HG03139 (cell line): ENCODE data around the gene PRR13.
"Not testable (repeated sequence)": the region's sequence is repeated elsewhere in the genome, so short reads cannot be mapped to it uniquely, and the experiment has no call there.

Source experiments
- ATAC-seq: cut with Tn5 transposase; IDR thresholded peaks from one replicate; pipeline ENCODE4 v1.9.1; 2021; ENCODE audit not compliant: unreplicated experiment

PRR13 gene

DNA sequence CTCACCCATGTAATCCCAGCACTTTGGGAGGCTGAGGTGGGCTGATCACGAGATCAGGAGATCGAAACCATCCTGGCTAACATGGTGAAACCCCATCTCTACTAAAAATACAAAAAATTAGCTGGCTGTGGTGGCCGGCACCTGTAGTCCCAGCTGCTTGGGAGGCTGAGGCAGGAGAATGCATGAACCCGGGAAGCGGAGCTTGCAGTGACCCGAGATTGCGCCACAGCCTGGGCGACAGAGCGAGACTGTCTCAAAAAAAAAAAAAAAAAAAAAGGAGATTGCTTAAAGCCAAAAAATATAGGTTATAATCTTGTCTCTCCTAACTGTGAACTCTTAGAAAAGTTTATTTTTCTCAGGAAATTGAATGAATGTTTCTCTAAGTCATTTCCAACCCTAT, 6.2 kb upstream of the PRR13 start:
- not testable (repeated sequence) for ATAC-seq

GRCh38 chr12:53439582-53439981, 2.0 kb upstream of the PRR13 start:
- not testable (repeated sequence) for ATAC-seq

DNA sequence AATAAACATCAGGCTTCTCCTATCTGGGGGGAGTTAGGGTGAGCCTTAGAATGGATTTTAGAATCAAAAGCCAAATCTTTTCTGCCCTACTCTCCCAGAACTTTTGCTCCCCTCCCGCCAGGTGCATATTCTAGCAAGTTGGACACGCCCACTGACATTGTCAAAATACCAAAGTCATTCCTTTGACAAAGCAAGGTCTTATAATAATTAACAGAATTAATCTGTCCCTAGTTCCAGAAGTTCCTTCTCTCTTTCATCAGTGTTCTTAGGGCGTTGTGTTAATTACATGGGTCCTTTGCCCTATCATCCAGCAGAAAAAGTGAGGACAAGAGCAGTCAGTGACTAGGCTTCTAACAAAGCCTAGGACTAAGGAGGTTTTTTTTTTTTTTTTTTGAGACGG, 2.4 kb downstream of the PRR13 start:
- ATAC-seq: no peak

DNA sequence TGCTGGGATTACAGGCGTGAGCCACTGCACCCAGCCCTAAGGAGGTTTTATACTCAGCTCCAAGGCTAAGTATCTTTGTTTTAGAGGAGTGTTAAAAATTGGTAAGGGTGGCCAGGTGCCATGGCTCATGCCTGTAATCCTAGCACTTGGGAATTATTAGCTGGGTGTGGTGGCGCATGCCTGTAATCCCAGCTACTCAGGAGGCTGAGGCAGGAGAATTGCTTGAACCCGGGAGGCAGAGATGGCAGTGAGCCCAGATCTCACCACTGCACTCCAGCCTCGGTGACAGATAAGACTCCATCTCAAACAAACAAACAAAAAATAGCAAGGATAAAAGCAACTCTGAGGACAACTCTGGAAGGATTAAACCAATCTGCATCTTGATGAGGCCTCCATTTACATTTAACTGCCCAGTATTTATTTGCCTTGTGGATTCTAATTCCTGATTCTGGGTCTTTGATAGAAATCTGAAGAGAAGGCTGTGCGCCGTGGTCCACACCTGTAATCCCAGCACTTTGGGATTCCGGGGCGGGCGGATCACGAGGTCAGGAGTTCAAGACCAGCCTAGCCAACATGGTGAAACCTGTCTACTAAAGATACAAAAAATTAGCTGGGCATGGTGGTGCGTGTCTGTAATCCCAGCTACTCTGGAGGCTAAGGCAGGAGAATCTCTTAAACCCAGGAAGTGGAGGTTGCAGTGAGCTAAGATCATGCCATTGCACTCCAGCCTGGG, 3.2 kb downstream of the PRR13 start:
- ATAC-seq: not testable (repeated sequence)

DNA sequence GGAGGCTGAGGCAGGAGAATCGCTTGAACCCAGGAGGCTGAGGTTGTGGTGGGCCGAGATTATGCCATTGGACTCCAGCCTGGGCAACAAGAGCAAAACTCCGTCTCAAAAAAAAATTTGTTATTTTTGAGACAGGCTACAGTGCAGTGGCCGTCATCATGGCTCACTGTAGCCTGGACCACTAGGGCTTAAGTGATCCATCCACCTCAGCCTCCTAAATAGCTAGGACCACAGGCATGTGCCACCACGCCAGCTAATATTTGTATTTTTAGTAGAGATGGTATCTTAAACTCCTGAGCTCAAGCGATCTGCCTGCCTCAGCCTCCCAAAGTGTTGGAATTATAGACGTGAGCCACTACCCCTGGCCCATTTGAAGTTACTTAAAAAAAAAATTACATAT, 9.4 kb downstream of the PRR13 start:
- ATAC-seq: no peak

- peak; percentile 95 for ATAC-seq
These were observed 10.2 kb downstream of the PRR13 start, which contains the start of gene PCBP2 for GRCh38 chr12:53451661-53452158. PCBP2 (plus strand) TSS chr12:53452102; CDS start chr12:53454801, 2,699 bp downstream.

GRCh38 chr12:53452159-53453077, 10.9 kb downstream of the PRR13 start:
- ATAC-seq: peak; percentile 21

DNA sequence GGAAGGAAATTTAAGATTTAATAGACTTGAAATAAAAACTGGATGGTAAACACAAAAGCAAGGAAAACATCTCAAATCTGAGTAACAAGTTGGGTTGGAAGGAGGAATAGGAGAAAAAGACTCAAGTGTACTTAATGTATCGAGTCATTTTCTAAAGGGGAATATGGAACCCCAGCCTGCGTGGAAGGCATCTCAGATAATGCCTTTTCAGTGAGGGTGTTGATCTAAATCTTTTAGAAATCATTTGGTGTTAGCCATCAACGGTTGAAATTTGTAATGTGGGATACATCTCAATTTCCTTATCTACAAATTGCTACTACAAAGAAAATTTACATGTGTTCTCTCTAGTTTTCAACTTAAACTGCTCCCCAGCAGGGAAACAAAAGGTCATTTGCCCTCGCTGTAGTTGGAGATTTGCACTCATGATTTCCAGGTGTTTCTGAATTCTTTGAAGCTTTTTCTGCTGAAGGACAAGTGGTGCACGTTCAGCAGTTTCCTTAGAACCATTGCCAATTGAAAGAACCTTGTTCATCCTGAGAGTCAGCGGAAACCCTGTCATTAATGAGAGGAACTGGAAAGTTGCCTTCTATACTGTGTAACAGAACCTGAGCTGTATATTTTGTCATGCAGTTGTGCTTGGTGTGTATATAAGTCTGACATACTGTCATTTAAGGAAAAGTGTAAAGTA, 12.6 kb downstream of the PRR13 start:
- ATAC-seq: no peak

DNA sequence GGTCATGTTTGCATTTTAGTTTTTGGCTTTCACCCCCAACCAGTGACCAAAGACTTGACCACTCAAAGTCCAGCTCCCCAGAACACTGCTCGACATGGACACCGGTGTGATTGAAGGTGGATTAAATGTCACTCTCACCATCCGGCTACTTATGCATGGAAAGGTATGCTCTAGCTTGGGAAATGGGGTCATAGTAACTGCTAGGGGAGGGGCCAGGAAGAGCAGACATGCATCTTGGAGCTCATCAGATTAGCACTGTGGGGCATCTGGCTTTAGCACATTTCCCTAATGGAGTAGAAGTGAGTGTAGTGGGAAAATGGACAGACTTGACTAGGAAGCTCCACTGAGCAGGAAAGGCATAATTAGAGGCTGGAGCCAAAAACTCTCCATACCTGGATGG, 13.2 kb downstream of the PRR13 start:
- ATAC-seq: no peak

DNA sequence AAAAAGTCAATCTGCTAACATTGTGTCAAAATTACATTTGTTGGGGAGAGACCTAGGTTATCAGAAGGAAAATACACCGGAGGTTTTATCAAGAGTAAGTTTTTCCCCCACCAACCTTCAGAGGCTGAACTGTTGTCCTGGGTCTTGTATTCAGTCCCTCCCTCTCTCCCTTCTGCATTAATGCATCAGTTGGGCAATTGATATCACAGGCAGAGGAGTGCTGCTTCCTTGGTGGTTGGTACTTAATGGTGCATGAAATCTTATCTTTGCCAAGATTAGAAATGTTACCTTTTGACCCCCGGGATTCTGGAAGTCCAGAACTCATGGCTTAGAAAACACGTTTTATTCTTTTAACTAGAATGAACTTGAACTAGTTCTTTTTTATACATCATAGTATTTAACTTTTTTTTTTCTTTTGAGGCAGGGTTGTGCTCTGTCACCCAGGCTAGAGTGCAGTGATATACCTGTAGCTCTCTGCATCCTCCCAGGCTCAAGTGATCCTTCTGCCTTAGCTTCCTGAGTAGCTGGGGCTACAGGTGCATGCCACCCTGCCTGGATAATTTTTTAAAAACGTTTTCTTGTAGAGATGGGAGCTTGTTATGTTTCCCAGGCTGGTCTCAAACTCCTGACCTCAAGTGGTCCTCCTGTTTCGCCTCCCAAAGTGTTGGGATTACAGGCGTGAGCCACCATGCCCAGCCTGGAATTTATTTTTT, 15.3 kb downstream of the PRR13 start:
- ATAC-seq: no peak

DNA sequence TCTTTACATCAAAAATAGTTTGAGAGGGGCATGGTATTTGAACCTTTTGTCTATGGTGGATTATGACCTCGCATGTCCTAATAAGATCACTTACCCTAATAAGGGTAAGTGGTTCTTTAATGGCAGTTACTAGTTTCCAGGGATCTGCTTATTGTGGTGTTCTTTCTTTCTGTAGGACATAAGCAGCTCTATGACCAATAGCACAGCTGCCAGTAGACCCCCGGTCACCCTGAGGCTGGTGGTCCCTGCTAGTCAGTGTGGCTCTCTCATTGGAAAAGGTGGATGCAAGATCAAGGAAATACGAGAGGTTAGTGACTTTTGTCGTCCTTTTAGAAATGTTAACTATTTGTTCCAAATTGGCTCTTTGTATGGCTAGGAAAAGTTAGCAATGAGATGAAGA, 17.6 kb downstream of the PRR13 start:
- no peak for ATAC-seq

GRCh38 chr12:53461059-53461458, 19.5 kb downstream of the PRR13 start:
- ATAC-seq: no peak

DNA sequence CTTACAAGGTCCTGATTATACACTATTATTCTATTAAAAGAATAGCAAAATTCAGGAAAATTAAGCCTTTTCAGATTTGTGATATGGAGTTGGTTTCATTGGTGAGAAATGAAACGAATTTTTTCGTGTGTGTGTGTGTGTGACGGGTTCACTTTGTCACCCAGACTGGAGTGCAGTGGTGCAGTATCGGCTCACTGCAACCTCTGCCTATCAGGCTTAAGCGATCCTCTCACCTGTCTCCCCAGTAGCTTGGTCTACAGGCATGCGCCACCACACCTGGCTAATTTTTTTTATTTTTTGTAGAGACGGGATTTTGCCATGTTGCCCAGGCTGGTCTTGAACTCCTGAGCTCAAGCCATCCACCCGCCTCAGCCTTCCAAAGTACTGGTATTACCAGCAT, 20.1 kb downstream of the PRR13 start:
- no peak for ATAC-seq

DNA sequence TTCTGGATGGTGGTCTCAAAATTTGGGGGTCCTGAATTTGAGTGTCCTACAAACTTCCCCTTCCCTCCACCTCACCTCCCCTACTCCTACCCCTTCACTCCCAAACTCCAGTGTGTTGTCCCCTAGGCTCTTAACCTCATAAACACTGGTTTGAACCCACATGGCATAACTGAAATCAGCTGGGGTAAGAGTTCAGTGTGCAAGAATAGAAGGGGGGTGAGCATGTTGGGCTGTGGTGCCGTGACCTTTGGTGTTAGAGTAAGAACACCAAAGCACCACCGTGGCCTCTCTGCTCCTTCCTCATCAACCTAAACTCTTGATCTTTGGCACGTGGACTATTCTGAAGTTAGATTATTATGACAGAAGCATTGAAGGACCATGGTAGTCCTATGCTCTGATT, 21.4 kb downstream of the PRR13 start:
- no peak for ATAC-seq

GRCh38 chr12:53463802-53464560, 22.4 kb downstream of the PRR13 start:
- no peak for ATAC-seq

DNA sequence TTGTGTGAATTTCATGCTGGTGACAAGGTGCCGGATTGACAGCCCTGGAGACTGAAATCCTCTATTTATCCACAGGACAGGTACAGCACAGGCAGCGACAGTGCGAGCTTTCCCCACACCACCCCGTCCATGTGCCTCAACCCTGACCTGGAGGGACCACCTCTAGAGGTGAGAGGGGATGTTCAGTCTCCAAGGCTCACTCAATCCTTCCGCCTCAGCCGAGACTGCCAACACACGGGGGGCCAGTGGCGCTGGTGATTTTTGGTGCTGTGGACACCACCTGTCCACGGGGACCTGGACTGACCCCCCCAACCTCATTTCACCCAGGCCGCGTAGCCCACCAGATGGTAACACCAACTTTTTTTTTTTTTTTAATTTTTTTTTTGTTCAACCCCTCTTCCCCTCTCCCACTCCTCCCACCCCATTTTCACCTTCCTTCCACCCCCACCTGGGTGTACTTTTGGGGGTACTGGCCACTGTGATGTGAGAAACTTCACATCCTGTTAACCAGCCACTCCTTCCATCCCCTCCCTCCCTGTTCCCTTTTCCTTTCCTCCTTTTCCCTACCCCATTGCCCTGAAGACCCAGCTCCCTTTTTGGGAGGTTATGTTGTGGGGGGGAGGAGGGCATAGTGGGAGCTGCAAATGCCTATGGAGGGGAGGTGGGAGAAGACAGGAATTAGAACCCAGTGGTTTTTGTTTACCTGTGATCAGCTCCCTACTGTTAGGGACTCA, 23.3 kb downstream of the PRR13 start:
- ATAC-seq: no peak

GRCh38 chr12:53465679-53466078, 24.1 kb downstream of the PRR13 start:
- ATAC-seq: no peak

DNA sequence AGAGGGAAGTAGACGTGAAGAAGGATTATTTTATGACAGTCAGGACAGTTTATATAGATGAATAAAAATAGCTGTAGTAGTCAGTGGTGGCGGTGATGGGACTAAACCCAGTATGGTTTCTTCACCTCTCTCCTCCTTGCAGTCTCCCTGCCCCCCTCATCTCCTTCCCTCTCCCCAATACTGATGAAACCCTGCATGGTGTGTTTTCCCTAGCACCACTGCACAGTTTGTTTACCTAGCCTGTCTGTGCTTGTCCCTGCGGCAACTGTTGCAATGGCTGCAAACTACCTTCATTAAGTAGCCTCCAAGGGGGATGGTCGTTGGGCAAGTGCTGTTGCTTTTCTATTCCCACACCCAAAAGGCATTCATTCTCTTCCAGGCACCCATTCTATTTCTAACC, 25.1 kb downstream of the PRR13 start:
- ATAC-seq: no peak

- ATAC-seq: no peak
These were observed 25.5 kb downstream of the PRR13 start for GRCh38 chr12:53467082-53467481.
